Heart right ventricle (tissue), 16 donors: ENCODE measurements around the gene CXCL3. TPM values are rescaled to one million over a fixed set of nuclear protein-coding genes. Genes with fewer than 3 reads are reported as not detected.

Experiments used
- ATAC-seq, 8 donors: fragments of 200-7000 bp; cut with Tn5 transposase; one replicate each; pipeline ENCODE4 v1.9.1; 2020; ENCODE audit warnings: mild to moderate bottlenecking in 8 of 8, moderate library complexity in 8 of 8, moderate number of reproducible peaks in 1 of 8
- DNase-seq, 2 donors: peaks; one replicate each; pipeline ENCODE4 v3.0.0-alpha.2; 2020
- H3K27ac ChIP-seq, 10 donors: fragments of 200-600 bp; sonication (generic) in 2 of 10; one replicate each; pipeline versions ENCODE4 v1.5.0 to v1.8.0; 2020 to 2022; ENCODE audit warnings: mild to moderate bottlenecking in 3 of 10
- H3K27me3 ChIP-seq, 7 donors: fragments of 200-600 bp; one replicate each; pipeline ENCODE4 v1.8.0; 2021 to 2022; ENCODE audit warnings: mild to moderate bottlenecking in 2 of 7
- H3K36me3 ChIP-seq, 9 donors: fragments of 200-600 bp; sonication (generic) in 1 of 9; one replicate each; pipeline versions ENCODE4 v1.5.0 to v1.8.0; 2020 to 2022; ENCODE audit warnings: mild to moderate bottlenecking in 2 of 9
- H3K4me1 ChIP-seq, 9 donors: fragments of 200-600 bp; sonication (generic) in 1 of 9; one replicate each; pipeline versions ENCODE4 v1.5.0 to v1.8.0; 2020 to 2022; ENCODE audit warnings: mild to moderate bottlenecking in 4 of 9
- H3K4me3 ChIP-seq, 10 donors: fragments of 200-600 bp; sonication (generic) in 2 of 10; one replicate each; pipeline versions ENCODE4 v1.5.0 to v1.8.0; 2020 to 2022; ENCODE audit warnings: mild to moderate bottlenecking in 7 of 10, moderate library complexity in 2 of 10
- H3K9me3 ChIP-seq, 11 donors: fragments of 200-600 bp in 10 of 11; sonication (generic) in 2 of 11; one replicate each; pipeline versions ENCODE4 v1.5.0 to v1.8.0; 2013 to 2022; ENCODE audit warnings: mild to moderate bottlenecking in 2 of 11, control low read depth in 1 of 11, moderate library complexity in 1 of 11
- CTCF ChIP-seq, 9 donors: fragments of 200-600 bp; sonication (generic) in 2 of 9; IDR thresholded peaks; one replicate each; pipeline versions ENCODE4 v1.5.0 to v1.8.0; 2021 to 2022; ENCODE audit warnings: antibody characterized with exemption in 9 of 9, mild to moderate bottlenecking in 5 of 9, moderate library complexity in 1 of 9
- WGBS, 2 donors: extraction: QIAGEN DNeasy Blood & Tissue Kit; methylation state at CpG; one replicate each; pipeline ENCODE4 v1.1.7; 2013; ENCODE audit warnings: inconsistent platforms in 1 of 2; 5-methylcytosine and 5-hydroxymethylcytosine counted together
- intact Hi-C, 10 donors: fragments of 100-400 bp; cut with DNase I; formaldehyde crosslinking; loops; one replicate each; pipeline versions ENCODE4 v1.11.1 to v1.14.2; 2022
- polyA plus RNA-seq, 2 donors: library from polyadenylated mRNA; stranded (reverse); fragments of 200-250 nt; gene quantifications; one replicate each; pipeline ENCODE4 v1.2.3, GENCODE V29; 2013
- total RNA-seq, 10 donors: library from RNA; stranded (reverse); fragmentation: NEBNext Ultra II Directional in 3 of 10; extraction: Animal tissue kit (Norgen Biotek cat#: 25700) in 3 of 10; gene quantifications; one replicate each; pipeline versions ENCODE4 v1.2.1 to v1.2.4, GENCODE V29; 2021 to 2023
- donor health status: Arrhythmogenic right ventricular cardiomyopathy.
- donor health status: ischemic (EF 13 %, LVEDD 7.1; RV severe dilation, severe dysfunction).
- donor health status: healthy with polysubstance abuse.
- donor health status: DM: no; HTN: yes; CAD: no.
- donor health status: DM: no; HTN: no; CAD: no.
- donor health status: ischemic (EF 25% LVEDD 6.9; RV normal size, moderate dysfunction).
- donor health status: ischemic (EF 25% LVEDD 5.7; RV mildly dilated, moderate dysfunction).
- donor health status: healthy.
- donor health status: DM: yes; HTN: yes; CAD: no.
- donor health status: Ischemic cardiomyopathy.
- donor health status: ischemic (EF 35%, LVEDD 5.7; RV mildly dilated, moderate dysfunction).
- donor health status: nonischemic (EF 11% LVEDD 7.7; RV severe dilation, severe dysfunction).
- donor health status: DM: yes; HTN: yes; CAD: no.
- donor health status: PGD.
- donor health status: ischemic (EF 29% LVEDD 5.4; RV normal size, mild dysfunction).
- donor health status: nonischemic (EF 23%, LVEDD 6.1; RV moderate dilation, normal function).

Gene CXCL3
- total and polyA plus RNA-seq, 12 donors, result 0.24 to 5.1 (median 1.4) TPM; not detected in 1

GRCh38 chr4:74058048-74058651, 19.7 kb upstream of the CXCL3 start:
- ATAC-seq (no peak), DNase-seq (no peak)
- Histone ChIP-seq H3K4me1 (peaks cover 0 to 16% (median 0%) of the 10 kb centered on the region in 9 donors), H3K36me3 (no peaks in the 10 kb centered on the region), H3K27me3 (no peaks in the 10 kb centered on the region), H3K4me3 (no peak overlapping the region), H3K9me3 (peaks cover 0 to 14% (median 0%) of the 10 kb centered on the region in 11 donors), H3K27ac (no peak overlapping the region)
- WGBS, 2 donors, result 90 to 92% methylated on average over 4 of the region's 4 CpGs
- no peak for TF ChIP-seq CTCF (IDR thresholded peaks at IDR 0.05)
- intact Hi-C loops, result no loop called here

GRCh38 chr4:74057588-74057987, 19.1 kb upstream of the CXCL3 start:
- WGBS, 2 donors, result 37 to 39% methylated on average over 1 of the region's 1 CpG
- Histone ChIP-seq H3K27me3 (no peaks in the 10 kb centered on the region), H3K4me1 (peaks cover 0 to 16% (median 0%) of the 10 kb centered on the region in 9 donors), H3K4me3 (no peak overlapping the region), H3K27ac (peak overlapping the region in 1 of 10 donors; percentile 57), H3K36me3 (no peaks in the 10 kb centered on the region), H3K9me3 (peaks cover 0 to 13% (median 0%) of the 10 kb centered on the region in 11 donors)
- DNase-seq, result no peak
- ATAC-seq, result no peak
- no peak for TF ChIP-seq CTCF (IDR thresholded peaks at IDR 0.05)
- intact Hi-C loops, result no loop called here

- WGBS, 2 donors, result 81 to 84% methylated on average over 4 of the region's 4 CpGs
- peaks cover 0 to 16% (median 0%) of the 10 kb centered on the region in 9 donors for H3K4me1 ChIP-seq
- TF ChIP-seq CTCF (IDR thresholded peaks at IDR 0.05), result no peak
- H3K36me3 ChIP-seq, result no peaks in the 10 kb centered on the region
- no peak overlapping the region for H3K4me3 ChIP-seq
- peak overlapping the region in 1 of 10 donors; percentile 57 for H3K27ac ChIP-seq
- DNase-seq, result no peak
- H3K27me3 ChIP-seq, result no peaks in the 10 kb centered on the region
- H3K9me3 ChIP-seq, result peaks cover 0 to 9% (median 0%) of the 10 kb centered on the region in 11 donors
- ATAC-seq, result no peak
- intact Hi-C loops, result no loop called here
Measured at GRCh38 chr4:74056858-74057562, 18.5 kb upstream of the CXCL3 start.

GRCh38 chr4:74056114-74056857, 17.8 kb upstream of the CXCL3 start:
- no peak for ATAC-seq
- intact Hi-C loops, result no loop called here
- H3K36me3 ChIP-seq, result no peaks in the 10 kb centered on the region
- peaks cover 0 to 16% (median 0%) of the 10 kb centered on the region in 9 donors for H3K4me1 ChIP-seq
- H3K9me3 ChIP-seq, result peaks cover 0 to 10% (median 0%) of the 10 kb centered on the region in 11 donors
- TF ChIP-seq CTCF (IDR thresholded peaks at IDR 0.05), result no peak
- H3K27me3 ChIP-seq, result no peaks in the 10 kb centered on the region
- no peak for DNase-seq
- no peak overlapping the region for H3K4me3 ChIP-seq
- peak overlapping the region in 1 of 10 donors; percentile 57 for H3K27ac ChIP-seq
- WGBS, 2 donors, result 0 to 44% methylated on average over 1 of the region's 1 CpG
